Measurements from ENCODE around the gene NOL4L.

The NOL4L gene

GRCh38 chr20:32481311-32482142, 103.6 kb downstream of the NOL4L start:
- no peak for DNase-seq

GRCh38 chr20:32480371-32481241, 104.5 kb downstream of the NOL4L start:
- no peak for DNase-seq

GRCh38 chr20:32479697-32480171, 105.4 kb downstream of the NOL4L start:
- DNase-seq, result no peak

- DNase-seq, result no peak
These were observed 106.1 kb downstream of the NOL4L start for GRCh38 chr20:32479012-32479411.

GRCh38 chr20:32478576-32478975, 106.6 kb downstream of the NOL4L start:
- DNase-seq, result no peak

- no peak for DNase-seq
These were observed 107.3 kb downstream of the NOL4L start for GRCh38 chr20:32477594-32478512.

GRCh38 chr20:32476684-32477593, 108.2 kb downstream of the NOL4L start:
- DNase-seq, result no peak

GRCh38 chr20:32474967-32475811, 109.9 kb downstream of the NOL4L start:
- no peak for DNase-seq

GRCh38 chr20:32474717-32474966, 110.5 kb downstream of the NOL4L start:
- DNase-seq, result no peak

GRCh38 chr20:32474009-32474716, 111.0 kb downstream of the NOL4L start:
- no peak for DNase-seq

GRCh38 chr20:32473231-32474008, 111.7 kb downstream of the NOL4L start:
- DNase-seq, result no peak

GRCh38 chr20:32472581-32473207, 112.4 kb downstream of the NOL4L start:
- DNase-seq, result no peak

- no peak for DNase-seq
These were observed 114.2 kb downstream of the NOL4L start for GRCh38 chr20:32470940-32471339.

GRCh38 chr20:32470025-32470861, 114.9 kb downstream of the NOL4L start:
- no peak for DNase-seq

GRCh38 chr20:32468860-32469259, 116.3 kb downstream of the NOL4L start:
- no peak for DNase-seq

- DNase-seq, result no peak
These were observed 116.9 kb downstream of the NOL4L start for GRCh38 chr20:32468313-32468640.

GRCh38 chr20:32467506-32468312, 117.4 kb downstream of the NOL4L start:
- DNase-seq, result no peak
